ENCODE measurements around the gene YPEL2.
"Not testable (repeated sequence)": the region's sequence is repeated elsewhere in the genome, so short reads cannot be mapped to it uniquely, and the experiment has no call there.

YPEL2 gene, protein sequence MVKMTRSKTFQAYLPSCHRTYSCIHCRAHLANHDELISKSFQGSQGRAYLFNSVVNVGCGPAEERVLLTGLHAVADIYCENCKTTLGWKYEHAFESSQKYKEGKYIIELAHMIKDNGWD

DNA sequence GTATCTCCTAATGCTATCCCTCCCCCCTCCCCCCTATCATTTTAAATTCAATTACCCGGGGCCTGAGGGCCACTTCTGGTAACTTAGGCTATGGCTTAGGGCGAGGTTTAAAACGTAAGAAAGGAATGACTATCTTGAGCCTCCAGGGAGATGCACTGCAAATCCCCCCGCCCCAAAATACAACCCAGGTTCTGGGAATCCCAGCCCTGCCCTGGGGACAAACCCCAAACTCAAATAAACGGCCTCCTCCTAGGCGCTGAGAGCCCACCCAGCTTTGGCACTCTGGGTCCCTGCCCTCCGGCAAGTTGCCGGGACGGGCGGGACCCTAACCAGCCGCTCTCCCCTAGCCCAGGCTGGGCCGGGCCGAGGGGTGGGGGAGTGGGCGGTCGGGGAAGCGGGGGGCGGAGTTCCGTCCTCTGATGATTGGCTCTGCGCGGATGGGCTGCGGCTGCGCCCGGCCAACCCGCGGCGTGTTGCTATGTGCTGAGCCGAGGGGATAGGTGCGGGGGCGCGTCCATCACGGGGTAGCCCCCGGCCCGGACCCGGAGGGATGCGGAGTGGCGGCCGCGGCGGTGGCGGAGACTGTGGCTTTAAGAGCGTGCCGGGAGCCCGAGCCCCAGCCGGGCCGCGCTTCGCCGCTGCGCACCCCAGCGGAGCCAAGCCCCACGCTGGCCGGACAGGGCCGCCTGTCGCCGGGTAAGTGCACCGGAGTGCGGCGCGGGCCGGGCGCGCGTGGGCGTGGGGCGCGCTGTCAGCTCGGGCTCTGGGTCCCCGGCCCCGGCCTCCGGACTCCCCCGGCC, at the start of gene YPEL2:
YPEL2 (plus strand) TSS at position 527 of the 800 bp plus-strand sequence. CDS start 21,755 bp downstream, outside the sequence.
- Mint-ChIP-seq H3K36me3 (no peaks in the 10 kb centered on the region), H3K4me3 (peak within 1 kb of the TSS; percentile 89 to 93), H3K27me3 (no peaks in the 10 kb centered on the region), H3K27ac (peak within 1 kb of the TSS; percentile 91), H3K4me1 (peaks cover 34 to 68% of the 10 kb centered on the region in 2 donors), H3K9me3 (no peaks in the 10 kb centered on the region)
- ATAC-seq (replicated peaks) (peak; percentile 93 to 94), DNase-seq (peak; percentile 82)

DNA sequence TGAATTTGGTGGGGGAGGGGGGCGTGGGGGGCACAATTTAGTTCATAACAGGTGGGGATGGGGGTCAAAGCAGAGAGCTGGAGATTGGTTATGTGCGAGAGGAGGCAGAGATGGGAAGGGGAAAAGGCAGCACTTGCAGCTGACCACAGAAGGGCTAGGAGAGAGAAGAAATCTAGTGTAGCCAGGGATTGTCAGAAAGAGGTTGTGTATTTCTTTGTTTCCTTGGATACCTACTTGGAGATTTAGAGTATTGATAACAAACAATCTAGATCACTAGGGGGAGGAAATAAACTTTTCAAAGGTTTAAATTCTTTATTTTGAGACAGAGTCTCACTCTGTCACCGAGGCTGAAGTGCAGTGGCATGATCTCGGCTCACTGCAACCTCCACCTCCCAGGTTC, 47.1 kb upstream of the YPEL2 start:
- Mint-ChIP-seq H3K36me3 (no peaks in the 10 kb centered on the region), H3K27ac (no peak overlapping the region), H3K9me3 (no peaks in the 10 kb centered on the region), H3K4me1 (peaks cover 0 to 5% of the 10 kb centered on the region in 2 donors), H3K27me3 (no peaks in the 10 kb centered on the region), H3K4me3 (no peak overlapping the region)
- DNase-seq, result no peak
- no peak for ATAC-seq (replicated peaks)

DNA sequence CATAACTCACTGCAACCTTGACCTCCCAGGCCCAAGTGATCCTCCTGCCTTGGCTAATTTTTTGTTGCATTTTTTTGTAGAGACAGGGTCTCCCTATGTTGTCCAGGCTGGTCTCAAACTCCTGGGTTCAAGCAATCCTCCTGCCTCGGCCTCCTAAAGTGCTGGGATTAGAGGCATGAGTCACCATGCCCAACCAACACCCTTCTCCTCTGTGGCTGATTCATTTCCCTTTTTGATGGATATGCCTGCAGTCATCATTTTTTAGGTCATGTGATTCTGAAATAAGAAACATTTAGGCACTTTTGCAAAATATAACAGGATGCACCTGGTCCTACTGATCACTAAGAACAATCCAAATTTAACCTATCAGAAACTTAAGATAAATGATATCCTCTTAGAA, 44.0 kb upstream of the YPEL2 start:
- DNase-seq, result no peak
- Mint-ChIP-seq H3K9me3 (no peaks in the 10 kb centered on the region), H3K27ac (no peak overlapping the region), H3K27me3 (no peaks in the 10 kb centered on the region), H3K36me3 (no peaks in the 10 kb centered on the region), H3K4me1 (peaks cover 10 to 19% of the 10 kb centered on the region in 2 donors), H3K4me3 (no peak overlapping the region)
- peak in 1 of 2 donors; percentile 52 for ATAC-seq (replicated peaks)

DNA sequence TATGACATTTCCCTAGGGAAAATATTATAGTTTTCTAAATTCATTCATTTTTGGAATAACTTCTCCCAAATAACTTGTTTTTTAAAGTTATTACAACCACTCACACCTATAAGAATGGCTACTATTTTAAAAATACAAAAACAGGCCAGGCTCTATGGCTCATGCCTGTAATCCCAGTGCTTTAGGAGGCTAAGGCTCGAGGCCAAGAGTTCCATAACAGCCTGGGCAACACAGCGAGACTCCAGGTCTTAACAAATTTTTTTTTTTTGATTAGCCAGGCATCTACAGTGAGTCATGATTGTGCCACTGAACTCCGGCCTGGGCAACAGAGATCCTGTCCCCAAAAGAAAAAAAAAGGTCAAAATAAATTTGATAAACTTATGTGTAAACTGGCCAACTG, 43.6 kb upstream of the YPEL2 start:
- Mint-ChIP-seq H3K4me1 (peaks cover 10 to 19% of the 10 kb centered on the region in 2 donors), H3K4me3 (no peak overlapping the region), H3K27me3 (no peaks in the 10 kb centered on the region), H3K27ac (no peak overlapping the region), H3K36me3 (no peaks in the 10 kb centered on the region), H3K9me3 (no peaks in the 10 kb centered on the region)
- DNase-seq (no peak), ATAC-seq (replicated peaks) (no peak)

DNA sequence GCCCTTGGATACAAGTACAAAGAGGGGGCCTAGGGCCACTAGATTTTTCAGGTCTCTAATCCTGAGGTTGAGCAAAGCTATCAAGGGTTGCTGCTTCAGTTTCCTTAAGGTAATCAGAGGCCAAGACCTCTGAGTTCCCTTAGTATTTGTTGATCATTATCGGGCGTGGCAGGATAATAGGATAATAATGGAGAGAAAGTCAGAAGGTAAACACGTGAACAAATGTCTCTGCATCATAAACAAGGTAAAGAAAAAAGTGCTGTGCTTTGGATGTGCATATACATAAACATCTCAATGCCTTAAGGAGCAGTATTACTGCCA, 41.5 kb upstream of the YPEL2 start:
- no peaks in the 10 kb centered on the region for H3K27me3 Mint-ChIP-seq
- no peak for ATAC-seq (replicated peaks)
- no peak overlapping the region for H3K27ac Mint-ChIP-seq
- H3K4me3 Mint-ChIP-seq, result no peak overlapping the region
- H3K9me3 Mint-ChIP-seq, result no peaks in the 10 kb centered on the region
- no peaks in the 10 kb centered on the region for H3K36me3 Mint-ChIP-seq
- H3K4me1 Mint-ChIP-seq, result peaks cover 10 to 19% of the 10 kb centered on the region in 2 donors
- DNase-seq, result no peak

- not testable (repeated sequence) for H3K9me3 Mint-ChIP-seq; H3K4me3 Mint-ChIP-seq; H3K27ac Mint-ChIP-seq; H3K27me3 Mint-ChIP-seq; DNase-seq; H3K36me3 Mint-ChIP-seq; ATAC-seq (replicated peaks)
- peaks cover 10 to 19% of the 10 kb centered on the region in 2 donors for H3K4me1 Mint-ChIP-seq
These were observed 41.0 kb upstream of the YPEL2 start for GRCh38 chr17:59290302-59290998.

DNA sequence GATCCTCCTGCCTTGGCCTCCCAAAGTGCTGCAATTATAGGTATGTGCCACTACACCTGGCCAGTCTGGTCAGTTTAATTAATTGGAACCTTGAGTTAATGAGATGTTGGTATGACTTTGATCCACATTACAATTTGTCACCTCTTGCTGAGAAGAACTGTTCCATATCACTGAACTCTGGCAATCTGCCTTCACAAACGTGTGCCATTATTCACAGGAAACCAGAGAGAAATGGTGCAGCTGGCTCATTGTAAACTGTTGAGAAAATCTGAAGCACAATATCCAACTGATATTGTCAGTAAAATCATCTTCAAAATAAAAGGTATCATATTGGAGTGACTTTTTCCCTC, 39.3 kb upstream of the YPEL2 start:
- Mint-ChIP-seq H3K4me3 (no peak overlapping the region), H3K9me3 (no peaks in the 10 kb centered on the region), H3K36me3 (no peaks in the 10 kb centered on the region), H3K27ac (no peak overlapping the region), H3K4me1 (peaks cover 10 to 19% of the 10 kb centered on the region in 2 donors), H3K27me3 (no peaks in the 10 kb centered on the region)
- no peak for DNase-seq
- ATAC-seq (replicated peaks), result no peak

- DNase-seq (no peak), ATAC-seq (replicated peaks) (no peak)
- peaks cover 7 to 8% of the 10 kb centered on the region in 2 donors for H3K4me1 Mint-ChIP-seq
- no peak overlapping the region for H3K27ac Mint-ChIP-seq
- no peaks in the 10 kb centered on the region for H3K36me3 Mint-ChIP-seq
- peaks cover 4% of the 10 kb centered on the region in 2 donors for H3K9me3 Mint-ChIP-seq
- H3K27me3 Mint-ChIP-seq, result no peaks in the 10 kb centered on the region
- H3K4me3 Mint-ChIP-seq, result no peak overlapping the region
These were observed 35.3 kb upstream of the YPEL2 start for GRCh38 chr17:59296190-59296589.

DNA sequence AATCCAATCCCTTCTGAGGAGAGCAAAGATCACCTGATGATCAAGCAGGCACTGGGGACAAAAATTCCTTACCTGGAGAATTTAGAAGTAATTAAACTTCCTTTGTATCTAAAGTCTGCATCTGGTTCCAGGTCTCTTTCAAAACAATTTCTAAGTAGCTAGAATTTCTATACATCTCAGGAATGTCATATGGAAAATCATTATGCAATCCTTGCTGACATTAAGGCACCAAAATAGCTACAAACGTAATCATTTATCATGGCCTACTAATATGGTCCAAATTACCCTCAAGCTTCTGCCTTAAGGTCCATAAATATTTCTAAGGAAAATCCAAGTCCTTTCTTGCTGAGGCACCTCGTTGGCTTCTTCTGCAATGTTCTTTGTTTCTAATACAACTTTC, 32.9 kb upstream of the YPEL2 start:
- Mint-ChIP-seq H3K9me3 (peaks cover 4% of the 10 kb centered on the region in 2 donors), H3K27me3 (no peaks in the 10 kb centered on the region), H3K4me3 (no peak overlapping the region), H3K4me1 (peaks cover 4 to 9% of the 10 kb centered on the region in 2 donors), H3K27ac (no peak overlapping the region), H3K36me3 (no peaks in the 10 kb centered on the region)
- ATAC-seq (replicated peaks), result no peak
- DNase-seq, result no peak

- Mint-ChIP-seq H3K36me3 (no peaks in the 10 kb centered on the region), H3K9me3 (peaks cover 4 to 7% of the 10 kb centered on the region in 2 donors), H3K27me3 (no peaks in the 10 kb centered on the region), H3K27ac (no peak overlapping the region), H3K4me1 (peaks cover 4 to 9% of the 10 kb centered on the region in 2 donors), H3K4me3 (no peak overlapping the region)
- ATAC-seq (replicated peaks), result no peak
- DNase-seq, result no peak
These were observed 31.9 kb upstream of the YPEL2 start for GRCh38 chr17:59299400-59300092.

DNA sequence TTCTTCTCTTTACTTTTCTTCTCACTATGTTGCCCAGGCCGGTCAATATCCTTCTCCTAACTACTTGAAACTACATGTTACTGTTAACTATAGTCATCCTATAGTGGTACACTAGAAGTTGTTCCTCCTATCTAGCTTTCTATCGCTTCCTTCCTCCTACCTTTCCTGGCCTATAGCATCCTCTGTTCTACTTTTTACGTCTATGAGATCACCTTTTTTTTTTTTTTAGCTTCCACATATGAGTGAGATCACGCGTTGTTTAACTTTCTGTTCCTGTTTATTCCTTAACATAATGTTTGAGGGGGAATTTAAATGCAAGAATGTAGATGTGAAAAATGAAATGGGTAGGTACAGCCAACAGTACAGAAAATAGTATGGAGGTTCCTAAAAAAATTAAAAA, 30.5 kb upstream of the YPEL2 start:
- H3K27ac Mint-ChIP-seq, result no peak overlapping the region
- DNase-seq, result no peak
- peaks cover 4 to 9% of the 10 kb centered on the region in 2 donors for H3K4me1 Mint-ChIP-seq
- H3K4me3 Mint-ChIP-seq, result peak overlapping the region in 1 of 2 donors; percentile 11
- H3K27me3 Mint-ChIP-seq, result no peaks in the 10 kb centered on the region
- peak; percentile 79 to 94 for ATAC-seq (replicated peaks)
- H3K9me3 Mint-ChIP-seq, result peaks cover 4 to 7% of the 10 kb centered on the region in 2 donors
- H3K36me3 Mint-ChIP-seq, result no peaks in the 10 kb centered on the region

DNA sequence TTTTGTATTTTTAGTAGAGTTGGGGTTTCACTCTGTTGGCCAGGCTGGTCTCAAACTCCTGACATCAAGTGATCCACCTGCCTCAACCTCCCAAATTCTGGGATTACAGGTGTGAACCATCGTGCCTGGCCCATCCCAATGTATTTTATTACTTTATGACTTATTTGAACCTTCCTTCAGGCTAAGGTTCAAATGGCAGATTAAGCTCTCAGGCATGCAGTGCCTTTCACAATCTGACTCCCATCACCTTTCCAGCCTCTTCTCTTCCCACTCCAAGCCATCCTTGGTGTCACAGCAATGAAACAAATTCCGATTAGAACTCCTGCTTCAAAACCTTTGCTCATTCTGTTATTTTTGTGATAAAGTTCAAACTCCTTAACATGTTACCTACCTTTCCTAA, 26.6 kb upstream of the YPEL2 start:
- ATAC-seq (replicated peaks), result no peak
- H3K27me3 Mint-ChIP-seq, result no peaks in the 10 kb centered on the region

GRCh38 chr17:59310263-59310920, 21.1 kb upstream of the YPEL2 start:
- no peak for DNase-seq
- no peak overlapping the region for H3K4me3 Mint-ChIP-seq

More for the DNA sequence above, 26.6 kb upstream of the YPEL2 start:
- Mint-ChIP-seq H3K4me1 (peaks cover 4 to 9% of the 10 kb centered on the region in 2 donors), H3K27ac (no peak overlapping the region), H3K9me3 (peaks cover 4 to 7% of the 10 kb centered on the region in 2 donors), H3K36me3 (no peaks in the 10 kb centered on the region), H3K4me3 (no peak overlapping the region)
- no peak for DNase-seq

DNA sequence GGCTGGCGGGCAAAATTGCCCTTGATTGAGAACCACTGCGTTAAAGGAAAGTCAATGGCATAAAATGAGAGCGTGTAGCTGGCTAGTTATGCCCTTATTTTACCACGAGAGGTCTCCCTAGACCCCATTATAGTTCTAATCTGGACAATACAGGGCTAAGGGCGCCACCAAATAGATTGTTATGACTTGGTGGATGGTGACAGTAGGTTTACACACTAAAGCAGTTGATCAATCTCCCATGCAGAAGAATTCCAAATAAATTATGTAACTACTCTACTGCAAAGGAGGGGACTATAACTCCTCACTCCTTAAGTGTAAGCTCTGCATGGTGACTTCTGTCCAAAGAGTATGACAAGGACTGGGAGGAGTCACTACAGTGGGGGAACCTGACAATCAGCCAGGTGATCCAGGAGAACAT, 20.4 kb upstream of the YPEL2 start:
- Mint-ChIP-seq H3K36me3 (no peaks in the 10 kb centered on the region), H3K4me1 (peaks cover 0 to 8% of the 10 kb centered on the region in 2 donors), H3K27ac (no peak overlapping the region), H3K4me3 (no peak overlapping the region), H3K9me3 (no peaks in the 10 kb centered on the region), H3K27me3 (no peaks in the 10 kb centered on the region)
- DNase-seq (peak; percentile 33), ATAC-seq (replicated peaks) (peak; percentile 96)

More at GRCh38 chr17:59310263-59310920, 21.1 kb upstream of the YPEL2 start:
- Mint-ChIP-seq H3K27ac (no peak overlapping the region), H3K4me1 (peaks cover 0 to 8% of the 10 kb centered on the region in 2 donors), H3K36me3 (no peaks in the 10 kb centered on the region), H3K9me3 (no peaks in the 10 kb centered on the region), H3K27me3 (no peaks in the 10 kb centered on the region)
- ATAC-seq (replicated peaks), result no peak
